Stimulated activated CD4-positive, alpha-beta T cell treated with anti-CD3 and anti-CD28 coated beads, Interleukin-1b, Interleukin-23, amount 100 ng/mL, for 4 hours (primary cell): ENCODE measurements around the gene PTPRK.

Source experiments
- DNase-seq, 2 donors: peaks; one replicate each; pipeline ENCODE4 v3.0.0-alpha.2; 2020; ENCODE audit warnings: low read depth in 2 of 2

PTPRK gene

GRCh38 chr6:128246472-128247260 is 273.7 kb downstream of the PTPRK start:
- no peak for DNase-seq

DNA sequence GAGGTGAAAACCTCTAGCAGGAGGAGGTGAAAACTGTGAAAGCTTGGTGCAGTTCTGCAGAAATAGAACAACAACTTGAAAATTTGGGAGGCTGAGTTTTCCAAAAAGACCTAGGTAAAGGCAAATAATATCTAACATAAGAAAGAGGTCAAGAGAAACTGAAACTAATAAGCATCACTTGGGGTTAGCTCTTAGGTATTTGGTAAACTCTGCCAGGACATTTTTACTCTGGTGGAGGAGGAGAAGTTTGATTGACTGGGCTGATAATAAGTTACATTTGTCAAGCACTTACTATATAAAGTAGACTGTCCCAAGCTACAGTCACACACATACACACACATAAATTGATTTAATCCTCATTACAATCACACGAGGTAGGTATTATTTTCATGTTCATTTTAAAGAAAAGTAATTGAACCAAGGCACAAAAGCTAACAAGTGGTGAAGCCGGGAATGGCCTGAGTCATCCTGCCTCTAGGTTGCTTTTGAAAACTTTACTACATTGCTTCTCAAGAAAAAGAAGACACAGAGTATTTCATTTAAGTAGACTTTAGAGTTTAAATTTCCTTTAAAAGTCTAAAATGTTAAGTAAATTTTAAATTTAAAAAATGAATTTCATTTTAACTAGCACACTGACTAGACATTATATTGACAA is 275.5 kb downstream of the PTPRK start:
- no peak for DNase-seq

- no peak for DNase-seq
These were observed 277.5 kb downstream of the PTPRK start for GRCh38 chr6:128242765-128243403.

DNA sequence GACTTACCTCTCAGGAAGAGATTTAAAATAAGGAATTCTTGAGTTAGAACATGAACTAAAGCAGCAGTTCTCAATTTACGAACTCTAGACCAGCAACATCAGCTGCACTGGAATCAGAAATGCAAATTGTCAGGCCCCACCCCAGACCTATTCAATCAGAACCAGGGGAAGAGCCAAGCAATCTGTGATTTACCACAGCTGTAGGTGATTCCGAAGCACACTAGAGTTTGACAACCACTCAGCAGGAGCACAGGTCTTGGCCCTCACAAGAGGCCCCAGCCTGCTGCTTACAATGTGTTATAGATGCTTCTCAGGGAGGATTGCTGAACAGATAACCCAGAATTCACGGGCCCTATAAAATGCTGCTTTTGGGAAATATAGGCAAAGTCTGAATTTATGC is 279.2 kb downstream of the PTPRK start:
- DNase-seq, result no peak

DNA sequence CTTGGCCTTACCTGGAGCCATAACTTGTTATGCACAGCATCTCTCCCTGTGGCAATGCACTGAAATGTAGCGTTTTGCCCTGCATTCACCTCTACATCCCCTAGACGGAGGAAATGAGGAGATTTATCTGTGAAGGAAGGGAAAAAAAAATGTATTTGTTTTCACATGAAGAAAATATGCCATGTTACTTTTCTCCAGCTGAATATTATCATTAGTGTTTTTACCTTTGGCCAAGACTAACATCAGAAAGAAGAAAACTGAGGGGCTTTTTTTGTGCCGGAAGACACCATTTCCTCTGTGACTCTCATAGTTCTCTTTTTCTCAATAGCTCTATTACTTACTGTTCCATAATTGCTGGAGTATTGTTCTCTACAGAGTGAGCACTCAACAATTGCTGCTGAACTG is 280.4 kb downstream of the PTPRK start:
- DNase-seq, result no peak

DNA sequence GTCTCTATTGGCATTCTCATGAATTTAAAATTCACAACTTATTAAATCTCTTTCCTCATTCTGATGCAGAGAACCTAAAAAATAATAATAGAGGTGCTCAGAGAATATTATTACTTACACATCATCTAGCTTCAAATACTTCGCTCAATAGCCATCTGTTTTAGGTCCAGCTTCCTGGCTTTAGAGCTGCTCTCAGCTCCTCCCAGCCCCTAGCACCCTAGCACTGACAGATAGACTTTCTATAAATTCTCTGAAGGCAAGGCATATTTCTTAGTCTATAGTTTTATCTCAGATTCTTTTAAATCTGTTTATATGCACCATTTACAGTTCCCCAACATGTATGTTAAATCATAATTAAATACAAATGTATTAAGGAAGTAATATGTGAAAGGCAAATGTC is 281.3 kb downstream of the PTPRK start:
- no peak for DNase-seq

- DNase-seq, result no peak
These were observed 282.2 kb downstream of the PTPRK start for GRCh38 chr6:128238225-128238624.

DNA sequence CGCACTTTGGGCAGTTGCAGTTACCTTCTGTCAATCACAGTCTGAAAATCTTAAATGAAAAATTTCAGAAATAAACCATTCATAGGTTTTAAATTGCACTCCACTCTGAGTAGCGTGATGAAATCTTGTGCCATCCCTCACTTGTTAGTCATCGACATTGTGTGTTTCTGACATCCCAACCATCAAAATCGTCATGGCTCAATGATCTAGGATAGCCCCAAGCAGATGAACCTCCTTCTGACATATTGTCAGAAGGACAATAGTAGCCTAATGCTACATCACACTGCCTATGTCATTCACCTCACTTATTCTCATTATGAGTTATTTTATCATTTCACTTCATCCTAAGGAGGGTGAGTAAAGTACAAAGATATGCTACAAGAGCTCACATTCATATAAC is 284.8 kb downstream of the PTPRK start:
- no peak for DNase-seq

GRCh38 chr6:128233531-128233930 is 286.9 kb downstream of the PTPRK start:
- no peak for DNase-seq

- DNase-seq, result no peak
These were observed 290.0 kb downstream of the PTPRK start for GRCh38 chr6:128230267-128230989.

DNA sequence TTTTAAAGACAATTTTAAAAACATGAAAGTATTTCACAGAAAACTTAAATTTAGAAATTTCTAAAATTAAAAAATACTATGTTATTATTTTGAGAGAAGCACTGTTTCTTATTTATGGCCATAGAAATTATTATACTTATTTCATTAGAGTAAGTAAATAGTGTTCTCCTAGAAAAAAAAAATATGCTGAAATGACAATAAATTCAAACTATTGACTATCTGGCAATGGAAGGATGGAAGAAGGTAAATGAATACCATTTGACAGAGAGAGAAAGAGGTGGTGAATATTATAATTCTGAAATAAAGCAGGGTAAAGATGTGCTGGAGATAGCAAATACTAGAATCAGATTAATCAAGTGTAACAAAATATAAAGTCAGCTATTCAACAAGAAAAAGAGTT is 294.8 kb downstream of the PTPRK start:
- no peak for DNase-seq

DNA sequence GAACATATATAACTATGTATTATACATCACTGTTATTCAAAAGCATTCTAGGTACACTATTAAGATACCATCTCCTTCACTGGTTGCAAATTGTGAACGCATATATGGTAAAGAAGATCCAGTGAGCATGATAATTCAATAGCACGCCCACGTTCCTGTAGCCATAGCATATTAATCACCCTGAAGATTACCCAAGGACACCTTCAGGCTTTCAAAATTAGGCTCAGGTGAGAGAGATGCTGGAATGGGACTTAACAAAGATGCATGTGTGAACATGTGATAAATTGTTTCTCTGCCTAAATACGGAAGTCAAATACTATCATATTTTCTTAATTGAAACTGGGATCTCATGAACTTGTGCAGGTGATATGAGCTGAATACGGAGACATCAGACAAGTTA is 303.5 kb downstream of the PTPRK start:
- no peak for DNase-seq

- no peak for DNase-seq
These were observed 310.6 kb downstream of the PTPRK start for GRCh38 chr6:128209771-128210170.

DNA sequence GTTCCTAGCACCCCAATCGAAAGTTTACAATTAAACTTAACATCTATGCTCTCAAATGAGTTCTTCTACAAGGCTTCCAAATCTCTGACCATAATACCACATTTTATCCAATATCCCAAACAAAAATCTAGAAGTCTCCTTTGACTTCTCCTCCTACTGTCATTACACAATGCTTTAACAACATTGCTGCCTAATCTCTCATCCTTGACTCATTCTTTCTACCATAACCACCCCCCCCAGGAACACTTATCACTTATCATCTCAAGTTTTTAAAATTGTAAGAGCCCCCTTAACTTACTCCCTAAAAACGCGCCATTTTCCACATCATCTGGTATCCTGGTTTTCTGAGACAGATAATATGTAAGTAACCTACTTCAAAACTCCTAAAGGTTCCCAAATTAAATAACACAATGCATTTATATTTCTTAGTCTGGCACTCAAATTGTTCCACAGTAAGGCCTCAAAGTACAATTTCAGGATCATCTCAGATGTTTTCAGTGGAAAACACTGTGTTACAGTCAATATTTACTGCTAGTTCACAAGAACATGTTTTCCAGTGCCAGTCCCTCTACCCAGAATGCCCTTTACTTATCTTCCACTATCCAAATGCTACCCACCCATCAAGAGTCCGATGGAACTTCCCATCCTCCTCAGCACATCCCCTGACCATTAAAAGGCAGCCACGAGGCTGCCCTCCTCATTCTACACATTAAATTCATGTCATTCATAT is 311.4 kb downstream of the PTPRK start:
- DNase-seq, result no peak

DNA sequence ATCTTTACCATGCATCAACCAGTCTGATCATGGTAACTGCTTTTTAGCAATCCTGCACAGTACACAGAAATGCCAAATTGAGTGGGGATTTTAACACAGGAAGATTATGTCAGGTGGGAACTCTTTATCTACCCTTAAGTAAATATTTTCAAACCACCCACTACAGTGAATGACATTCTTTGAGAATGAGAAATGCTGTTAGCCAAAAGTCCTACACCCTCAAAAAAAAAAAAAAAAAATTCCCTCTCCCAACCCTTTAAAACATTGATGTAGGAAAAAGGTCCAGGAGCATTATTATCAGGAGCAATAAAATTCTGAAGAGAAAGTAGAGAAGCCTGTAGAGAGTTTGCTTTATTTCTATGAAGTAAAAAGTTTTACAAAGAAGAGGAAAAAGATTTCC is 312.3 kb downstream of the PTPRK start:
- no peak for DNase-seq

DNA sequence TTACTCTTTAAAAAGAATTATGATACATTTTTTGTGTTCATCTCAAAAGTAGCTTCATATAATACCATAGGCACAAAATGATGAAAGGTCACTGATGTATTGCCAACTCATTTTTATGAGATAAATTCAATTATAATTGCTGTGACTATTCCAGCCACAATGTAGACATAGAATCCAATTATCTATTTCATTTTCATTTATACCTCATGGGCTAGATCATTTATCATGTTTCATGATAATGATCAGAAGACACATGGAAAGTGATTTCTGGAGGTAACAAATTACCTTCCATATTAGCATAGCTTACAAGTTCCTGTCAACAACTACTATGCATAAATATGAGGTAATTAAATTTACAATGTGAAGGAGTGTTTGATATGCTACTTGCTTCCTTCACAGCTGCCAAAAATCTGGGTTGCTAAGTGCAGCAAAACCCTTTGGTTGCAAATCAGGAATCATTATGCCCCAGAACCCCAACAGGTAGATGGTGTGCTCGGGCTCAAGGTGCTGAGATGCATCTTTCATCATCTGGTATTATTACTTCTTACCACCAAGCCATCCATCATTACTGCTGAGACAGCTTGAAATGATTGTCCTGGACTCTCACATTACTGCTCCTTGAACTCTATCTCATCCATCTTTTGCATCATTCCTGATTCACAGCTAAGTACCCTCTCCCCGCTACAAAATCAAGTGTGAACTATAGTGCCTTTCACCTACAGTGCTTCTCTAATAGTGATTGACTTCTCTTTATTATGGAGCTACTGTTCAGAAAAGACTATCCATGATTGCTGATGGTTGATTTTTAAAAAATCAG is 313.6 kb downstream of the PTPRK start:
- no peak for DNase-seq

DNA sequence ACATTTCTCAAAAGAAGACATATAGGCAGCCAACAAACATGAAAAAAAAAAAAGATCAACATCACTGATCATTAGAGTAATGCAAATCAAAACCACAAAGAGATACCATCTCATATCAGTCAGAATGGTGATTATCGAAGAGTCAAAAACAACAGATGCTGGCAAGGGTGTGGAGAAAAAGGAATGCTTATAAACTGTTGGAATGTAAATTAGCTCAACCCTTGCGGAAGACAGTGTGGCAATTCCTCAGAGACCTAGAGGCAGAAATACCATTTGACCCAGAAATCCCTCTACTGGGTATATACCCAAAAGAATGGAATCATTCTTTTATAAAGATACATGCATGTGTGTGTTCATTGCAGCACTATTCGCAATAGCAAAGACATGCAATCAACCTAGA is 315.8 kb downstream of the PTPRK start:
- no peak for DNase-seq

DNA sequence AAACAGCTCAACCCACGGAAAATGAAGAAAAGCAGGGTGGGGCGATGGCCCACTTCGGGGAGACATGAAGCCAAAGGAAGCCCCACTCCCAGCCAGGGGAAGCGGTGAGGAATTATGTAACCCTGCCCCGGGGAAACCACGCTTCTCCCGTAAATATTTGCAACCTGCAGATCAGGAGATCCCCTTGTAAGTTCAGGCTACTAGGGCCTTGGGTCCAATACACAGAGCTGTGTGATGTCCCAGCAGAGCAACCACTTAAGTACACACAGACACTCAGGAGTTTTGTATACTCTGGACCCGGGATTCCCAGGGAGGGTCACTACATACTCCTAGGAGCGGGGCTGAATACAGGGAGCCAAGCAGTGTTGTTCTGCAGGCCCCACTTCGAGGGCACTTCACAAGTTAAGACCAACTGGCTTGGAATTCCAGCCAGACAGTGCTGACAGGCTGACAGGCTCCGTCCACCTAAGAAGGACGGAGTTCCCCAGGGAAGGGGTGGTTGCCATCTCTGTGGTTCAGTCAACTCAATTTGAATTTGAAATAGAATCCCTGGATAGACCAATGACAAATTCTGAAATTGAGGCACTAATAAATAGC is 318.1 kb downstream of the PTPRK start:
- no peak for DNase-seq

DNA sequence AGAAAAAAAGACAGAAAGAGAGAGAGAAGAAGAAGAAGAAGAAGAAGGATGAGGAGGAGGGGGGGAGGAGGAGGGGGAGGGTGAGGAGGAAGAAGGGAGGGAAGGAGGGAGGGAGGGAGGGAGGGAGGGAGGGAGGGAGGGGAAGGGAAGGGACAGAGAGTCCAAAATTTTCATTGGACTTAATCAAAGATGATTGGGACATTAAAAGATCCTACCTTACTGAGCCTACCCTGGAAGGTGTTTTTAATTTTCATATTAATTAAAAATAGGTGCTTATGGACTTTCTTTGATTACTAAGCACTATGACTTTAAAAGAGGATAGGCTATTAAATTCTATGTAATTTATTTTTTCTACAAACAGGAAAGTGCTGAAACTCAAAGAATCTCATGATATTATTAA is 319.6 kb downstream of the PTPRK start:
- DNase-seq, result no peak

DNA sequence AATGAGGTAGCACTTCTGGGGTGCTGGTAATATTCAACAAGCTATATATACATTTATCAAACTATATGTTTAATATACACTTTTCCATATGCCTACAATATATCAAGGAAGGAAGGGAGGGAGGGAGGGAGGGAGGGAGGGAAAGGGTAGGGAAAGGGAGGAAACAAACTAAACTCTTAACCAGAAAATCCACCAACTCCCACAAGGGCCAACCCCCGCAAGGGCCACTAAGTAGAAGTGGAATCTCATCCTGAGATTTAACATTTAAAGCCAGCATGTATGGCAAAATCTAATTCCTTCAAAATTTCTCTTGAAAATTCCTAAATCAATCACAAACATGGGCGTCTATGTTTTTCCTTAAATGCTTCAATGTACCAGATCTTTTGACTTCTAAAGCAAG is 320.9 kb downstream of the PTPRK start:
- no peak for DNase-seq
